CD14-positive monocyte (primary cell): Measurements from ENCODE around the gene PSMB7. TPM values are rescaled to one million over a fixed set of nuclear protein-coding genes. Genes with fewer than 3 reads are reported as not detected.

Experiments used
- DNase-seq, 3 donors: peaks; one replicate each; pipeline ENCODE4 v3.0.0-alpha.2; 2011 to 2022
- H2AFZ ChIP-seq: 2 replicates; pipeline ENCODE4 v1.6.0; 2012; ENCODE audit warnings: mild to moderate bottlenecking, low read depth, low read length, inconsistent platforms; ENCODE audit not compliant: insufficient read depth, poor library complexity, severe bottlenecking
- H3K27ac ChIP-seq, 2 donors: 1 replicate in 1 of 2; 2 replicates in 1 of 2; pipeline ENCODE4 v1.5.1; 2012 to 2013; ENCODE audit warnings: low read length in 2 of 2, control low read depth in 1 of 2, inconsistent platforms in 1 of 2, low read depth in 1 of 2, mild to moderate bottlenecking in 1 of 2
- H3K27me3 ChIP-seq, 2 donors: one replicate each; pipeline versions ENCODE4 v1.6.0 to v1.6.1; 2011 to 2013; ENCODE audit warnings: low read length in 2 of 2; ENCODE audit not compliant: control insufficient read depth in 2 of 2, insufficient read depth in 2 of 2
- H3K36me3 ChIP-seq, 2 donors: replicated peaks in 1 of 2; 1 replicate in 1 of 2; 2 replicates in 1 of 2; pipeline versions ENCODE4 v1.5.1 to v1.6.1; 2012 to 2013; ENCODE audit warnings: low read length in 2 of 2, control low read depth in 1 of 2, inconsistent platforms in 1 of 2, mild to moderate bottlenecking in 1 of 2; ENCODE audit not compliant: insufficient read depth in 2 of 2, control insufficient read depth in 1 of 2
- H3K4me1 ChIP-seq, 2 donors: 1 replicate in 1 of 2; 2 replicates in 1 of 2; pipeline versions ENCODE4 v1.5.1 to v1.6.1; 2012 to 2013; ENCODE audit warnings: low read length in 2 of 2, control low read depth in 1 of 2, inconsistent platforms in 1 of 2, mild to moderate bottlenecking in 1 of 2, moderate library complexity in 1 of 2; ENCODE audit not compliant: insufficient read depth in 2 of 2, control insufficient read depth in 1 of 2
- H3K4me2 ChIP-seq: replicated peaks from 2 replicates; pipeline ENCODE3; 2012; ENCODE audit warnings: low read length, moderate library complexity, mild to moderate bottlenecking; ENCODE audit not compliant: poor library complexity, severe bottlenecking; ENCODE audit errors: extremely low read depth
- H3K4me3 ChIP-seq, 3 experiments: fragments of 200-600 bp in 1 of 3; sonication (generic) in 1 of 3; replicated peaks in 1 of 3; 1 replicate in 2 of 3; 2 replicates in 1 of 3; pipeline ENCODE4 v1.5.1; 2011 to 2013; ENCODE audit warnings: low read length in 3 of 3, mild to moderate bottlenecking in 3 of 3, control low read depth in 2 of 3, low read depth in 2 of 3, inconsistent platforms in 1 of 3, moderate library complexity in 1 of 3
- H3K79me2 ChIP-seq: 2 replicates; pipeline ENCODE4 v1.6.0; 2012; ENCODE audit warnings: mild to moderate bottlenecking, control low read depth, inconsistent platforms, low read length, moderate library complexity; ENCODE audit not compliant: insufficient read depth
- H3K9ac ChIP-seq: 2 replicates; pipeline ENCODE4 v1.6.0; 2017; ENCODE audit warnings: low read length, mild to moderate bottlenecking; ENCODE audit not compliant: insufficient read depth, poor library complexity, severe bottlenecking
- H3K9me3 ChIP-seq, 2 donors: replicated peaks in 1 of 2; 1 replicate in 1 of 2; 2 replicates in 1 of 2; pipeline versions ENCODE4 v1.5.1 to v1.6.1; 2012 to 2013; ENCODE audit warnings: low read length in 2 of 2, control low read depth in 1 of 2; ENCODE audit not compliant: control insufficient read depth in 1 of 2, insufficient read depth in 1 of 2
- H4K20me1 ChIP-seq: 2 replicates; pipeline ENCODE4 v1.6.0; 2012; ENCODE audit warnings: mild to moderate bottlenecking, low read length, control low read depth, moderate library complexity; ENCODE audit not compliant: insufficient read depth
- H3K27ac Mint-ChIP-seq, 7 donors: one replicate each; pipeline ENCODE4 v1.8.0; 2020; ENCODE audit warnings: mild to moderate bottlenecking in 7 of 7, mixed read lengths in 7 of 7, moderate library complexity in 6 of 7, inconsistent platforms in 2 of 7
- H3K27me3 Mint-ChIP-seq, 3 donors: one replicate each; pipeline ENCODE4 v1.8.0; 2021 to 2022; ENCODE audit warnings: low read depth in 3 of 3, mild to moderate bottlenecking in 3 of 3, mixed read lengths in 3 of 3, moderate library complexity in 3 of 3, inconsistent platforms in 1 of 3
- H3K36me3 Mint-ChIP-seq, 2 donors: one replicate each; pipeline ENCODE4 v1.8.0; 2020; ENCODE audit warnings: mixed read lengths in 2 of 2, inconsistent platforms in 1 of 2, mild to moderate bottlenecking in 1 of 2
- H3K4me1 Mint-ChIP-seq: one replicate; pipeline ENCODE4 v1.8.0; 2020; ENCODE audit warnings: mild to moderate bottlenecking, mixed read lengths
- H3K4me3 Mint-ChIP-seq, 2 donors: one replicate each; pipeline ENCODE4 v1.8.0; 2020; ENCODE audit warnings: mild to moderate bottlenecking in 2 of 2, mixed read lengths in 2 of 2, moderate library complexity in 1 of 2
- H3K9me3 Mint-ChIP-seq, 7 donors: one replicate each; pipeline ENCODE4 v1.8.0; 2020 to 2022; ENCODE audit warnings: mixed read lengths in 7 of 7, mild to moderate bottlenecking in 6 of 7, moderate library complexity in 6 of 7, inconsistent platforms in 2 of 7
- WGBS: methylation state at CpG from one replicate; pipeline ENCODE4 v1.1.5; 2013; ENCODE audit warnings: missing lambda C conversion rate; ENCODE audit not compliant: insufficient coverage; 5-methylcytosine and 5-hydroxymethylcytosine counted together
- intact Hi-C, 2 donors: fragments of 100-400 bp; cut with micrococcal nuclease; formaldehyde crosslinking; loops; one replicate each; pipeline versions ENCODE4 v1.15.0 to v1.15.1; 2023
- polyA plus RNA-seq, 3 donors: library from polyadenylated mRNA; depleted of rRNA in 1 of 3; unstranded in 2 of 3; stranded (reverse) in 1 of 3; fragments of 300-500 nt in 2 of 3; fragments of >200 nt in 1 of 3; fragmentation: Illumina TruSeq in 2 of 3; gene quantifications; 1 replicate in 2 of 3; 2 replicates in 1 of 3; pipeline ENCODE4 v1.2.3, GENCODE V29; 2012 to 2021
- TF ChIP-seq, protein P1 (sequence below): fragments of 200-600 bp; IDR thresholded peaks from one replicate; pipeline ENCODE4 v1.8.0; 2022; ENCODE audit warnings: antibody characterized with exemption, mild to moderate bottlenecking

PSMB7 gene
- polyA plus RNA-seq, 3 donors: 129 to 194 (median 191) TPM

DNA sequence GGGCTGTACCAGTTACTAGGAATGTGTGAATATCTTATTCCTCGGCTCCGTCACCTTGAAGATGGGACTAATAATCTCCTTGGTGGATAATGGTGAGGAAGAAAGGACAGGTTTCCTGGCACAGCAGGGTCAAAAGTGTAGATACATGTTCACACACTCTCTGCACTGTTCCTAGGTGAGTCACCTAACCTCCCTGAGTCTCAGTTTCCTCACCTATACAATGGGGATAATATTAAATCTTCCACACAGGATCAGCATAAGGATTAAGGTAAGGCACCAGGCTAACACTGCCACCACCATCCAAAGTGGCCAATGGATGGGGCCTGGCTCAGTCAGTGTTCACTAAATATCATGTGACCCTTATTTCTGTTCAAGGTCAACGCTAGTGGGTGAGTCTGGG lies 66.9 kb downstream of the PSMB7 start:
- TF ChIP-seq, protein P1, sequence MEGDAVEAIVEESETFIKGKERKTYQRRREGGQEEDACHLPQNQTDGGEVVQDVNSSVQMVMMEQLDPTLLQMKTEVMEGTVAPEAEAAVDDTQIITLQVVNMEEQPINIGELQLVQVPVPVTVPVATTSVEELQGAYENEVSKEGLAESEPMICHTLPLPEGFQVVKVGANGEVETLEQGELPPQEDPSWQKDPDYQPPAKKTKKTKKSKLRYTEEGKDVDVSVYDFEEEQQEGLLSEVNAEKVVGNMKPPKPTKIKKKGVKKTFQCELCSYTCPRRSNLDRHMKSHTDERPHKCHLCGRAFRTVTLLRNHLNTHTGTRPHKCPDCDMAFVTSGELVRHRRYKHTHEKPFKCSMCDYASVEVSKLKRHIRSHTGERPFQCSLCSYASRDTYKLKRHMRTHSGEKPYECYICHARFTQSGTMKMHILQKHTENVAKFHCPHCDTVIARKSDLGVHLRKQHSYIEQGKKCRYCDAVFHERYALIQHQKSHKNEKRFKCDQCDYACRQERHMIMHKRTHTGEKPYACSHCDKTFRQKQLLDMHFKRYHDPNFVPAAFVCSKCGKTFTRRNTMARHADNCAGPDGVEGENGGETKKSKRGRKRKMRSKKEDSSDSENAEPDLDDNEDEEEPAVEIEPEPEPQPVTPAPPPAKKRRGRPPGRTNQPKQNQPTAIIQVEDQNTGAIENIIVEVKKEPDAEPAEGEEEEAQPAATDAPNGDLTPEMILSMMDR: no peak
- Histone ChIP-seq H3K4me3 (no peak overlapping the region), H3K36me3 (peaks cover 100% of the 10 kb centered on the region in 2 donors), H2AFZ (no peak overlapping the region), H4K20me1 (peaks cover 98% of the 10 kb centered on the region), H3K27me3 (no peaks in the 10 kb centered on the region), H3K27ac (no peak overlapping the region), H3K79me2 (peaks cover 6% of the 10 kb centered on the region), H3K4me1 (no peaks in the 10 kb centered on the region), H3K4me2 (no peak overlapping the region), H3K9me3 (no peaks in the 10 kb centered on the region), H3K9ac (no peak overlapping the region)
- no CpG with 5 or more reads among the region's 3 CpGs for WGBS
- peak overlapping the region in 2 of 7 donors; percentile 37 to 75 for H3K27ac Mint-ChIP-seq
- peaks cover 2% of the 10 kb centered on the region for H3K4me1 Mint-ChIP-seq
- H3K9me3 Mint-ChIP-seq: peaks cover 0 to 3% (median 0%) of the 10 kb centered on the region in 7 donors
- intact Hi-C loops: no loop called here
- no peak overlapping the region for H3K4me3 Mint-ChIP-seq
- DNase-seq: no peak
- no peaks in the 10 kb centered on the region for H3K27me3 Mint-ChIP-seq
- peaks cover 88 to 96% of the 10 kb centered on the region in 2 donors for H3K36me3 Mint-ChIP-seq

GRCh38 chr9:124347968-124348358 lies 67.3 kb downstream of the PSMB7 start:
- Histone ChIP-seq H3K9ac (no peak overlapping the region), H3K9me3 (no peaks in the 10 kb centered on the region), H2AFZ (no peak overlapping the region), H3K36me3 (peaks cover 98 to 100% of the 10 kb centered on the region in 2 donors), H3K4me2 (no peak overlapping the region), H4K20me1 (peaks cover 98% of the 10 kb centered on the region), H3K4me1 (no peaks in the 10 kb centered on the region), H3K27me3 (no peaks in the 10 kb centered on the region), H3K4me3 (no peak overlapping the region), H3K27ac (no peak overlapping the region), H3K79me2 (peaks cover 2% of the 10 kb centered on the region)
- Mint-ChIP-seq H3K27me3 (no peaks in the 10 kb centered on the region), H3K27ac (peak overlapping the region in 2 of 7 donors; percentile 23 to 37), H3K4me1 (no peaks in the 10 kb centered on the region), H3K9me3 (peaks cover 0 to 3% (median 0%) of the 10 kb centered on the region in 7 donors), H3K4me3 (no peak overlapping the region), H3K36me3 (peaks cover 84 to 96% of the 10 kb centered on the region in 2 donors)
- no peak for DNase-seq
- intact Hi-C loops: no loop called here
- TF ChIP-seq, protein P1: no peak
- 87% methylated on average over 3 of the region's 8 CpGs for WGBS
